GM18505 (cell line): ENCODE measurements around the gene INO80.

ENCODE experiments used
- ATAC-seq: cut with Tn5 transposase; IDR thresholded peaks from one replicate; pipeline ENCODE4 v1.9.1; 2021; ENCODE audit not compliant: unreplicated experiment
- POLR2A ChIP-seq: IDR thresholded peaks from 4 replicates; pipeline ENCODE4 v1.6.1; 2011; ENCODE audit warnings: borderline replicate concordance; ENCODE audit not compliant: insufficient read depth, insufficient read length; ENCODE audit errors: extremely low read depth

INO80 gene

GRCh38 chr15:40990789-40991188, 125.3 kb downstream of the INO80 start:
- TF ChIP-seq POLR2A = no peak
- no peak for ATAC-seq

GRCh38 chr15:40990080-40990479, 126.0 kb downstream of the INO80 start:
- TF ChIP-seq POLR2A = no peak
- no peak for ATAC-seq

GRCh38 chr15:40988156-40988555, 127.9 kb downstream of the INO80 start:
- TF ChIP-seq POLR2A = no peak
- ATAC-seq = no peak

GRCh38 chr15:40986820-40987219, 129.3 kb downstream of the INO80 start:
- ATAC-seq = no peak
- no peak for TF ChIP-seq POLR2A

- no peak for ATAC-seq
- TF ChIP-seq POLR2A = no peak
Observed at GRCh38 chr15:40985541-40986330, 130.3 kb downstream of the INO80 start.

- ATAC-seq = no peak
- TF ChIP-seq POLR2A = no peak
Observed at GRCh38 chr15:40984964-40985363, 131.1 kb downstream of the INO80 start.

GRCh38 chr15:40984406-40984805, 131.7 kb downstream of the INO80 start:
- ATAC-seq = no peak
- no peak for TF ChIP-seq POLR2A

GRCh38 chr15:40982855-40983254, 133.2 kb downstream of the INO80 start:
- no peak for TF ChIP-seq POLR2A
- no peak for ATAC-seq

GRCh38 chr15:40981186-40981585, 134.9 kb downstream of the INO80 start:
- TF ChIP-seq POLR2A = no peak
- no peak for ATAC-seq

- ATAC-seq = no peak
- no peak for TF ChIP-seq POLR2A
Observed at GRCh38 chr15:40978562-40978961, 137.5 kb downstream of the INO80 start.

GRCh38 chr15:40978141-40978540, 137.9 kb downstream of the INO80 start:
- TF ChIP-seq POLR2A = no peak
- ATAC-seq = no peak

GRCh38 chr15:40976819-40977218, 139.3 kb downstream of the INO80 start:
- no peak for ATAC-seq
- no peak for TF ChIP-seq POLR2A

- TF ChIP-seq POLR2A = no peak
- no peak for ATAC-seq
Observed at GRCh38 chr15:40974879-40975278, 141.2 kb downstream of the INO80 start.

GRCh38 chr15:40969363-40969762, 146.7 kb downstream of the INO80 start:
- no peak for ATAC-seq
- TF ChIP-seq POLR2A = no peak
